Endometrium (tissue), 2 donors: ENCODE results near the gene DGAT2.
"Not testable (repeated sequence)": the region's sequence is repeated elsewhere in the genome, so short reads cannot be mapped to it uniquely, and the experiment has no call there.

Experiments used
- FAIRE-seq: peaks from 2 replicates; lab custom pipeline; 2012; peaks lifted over from hg19 to GRCh38; lab: Jason Lieb, UNC
- donor health status: control.
- donor health status: control.

DGAT2 gene, protein sequence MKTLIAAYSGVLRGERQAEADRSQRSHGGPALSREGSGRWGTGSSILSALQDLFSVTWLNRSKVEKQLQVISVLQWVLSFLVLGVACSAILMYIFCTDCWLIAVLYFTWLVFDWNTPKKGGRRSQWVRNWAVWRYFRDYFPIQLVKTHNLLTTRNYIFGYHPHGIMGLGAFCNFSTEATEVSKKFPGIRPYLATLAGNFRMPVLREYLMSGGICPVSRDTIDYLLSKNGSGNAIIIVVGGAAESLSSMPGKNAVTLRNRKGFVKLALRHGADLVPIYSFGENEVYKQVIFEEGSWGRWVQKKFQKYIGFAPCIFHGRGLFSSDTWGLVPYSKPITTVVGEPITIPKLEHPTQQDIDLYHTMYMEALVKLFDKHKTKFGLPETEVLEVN

DNA sequence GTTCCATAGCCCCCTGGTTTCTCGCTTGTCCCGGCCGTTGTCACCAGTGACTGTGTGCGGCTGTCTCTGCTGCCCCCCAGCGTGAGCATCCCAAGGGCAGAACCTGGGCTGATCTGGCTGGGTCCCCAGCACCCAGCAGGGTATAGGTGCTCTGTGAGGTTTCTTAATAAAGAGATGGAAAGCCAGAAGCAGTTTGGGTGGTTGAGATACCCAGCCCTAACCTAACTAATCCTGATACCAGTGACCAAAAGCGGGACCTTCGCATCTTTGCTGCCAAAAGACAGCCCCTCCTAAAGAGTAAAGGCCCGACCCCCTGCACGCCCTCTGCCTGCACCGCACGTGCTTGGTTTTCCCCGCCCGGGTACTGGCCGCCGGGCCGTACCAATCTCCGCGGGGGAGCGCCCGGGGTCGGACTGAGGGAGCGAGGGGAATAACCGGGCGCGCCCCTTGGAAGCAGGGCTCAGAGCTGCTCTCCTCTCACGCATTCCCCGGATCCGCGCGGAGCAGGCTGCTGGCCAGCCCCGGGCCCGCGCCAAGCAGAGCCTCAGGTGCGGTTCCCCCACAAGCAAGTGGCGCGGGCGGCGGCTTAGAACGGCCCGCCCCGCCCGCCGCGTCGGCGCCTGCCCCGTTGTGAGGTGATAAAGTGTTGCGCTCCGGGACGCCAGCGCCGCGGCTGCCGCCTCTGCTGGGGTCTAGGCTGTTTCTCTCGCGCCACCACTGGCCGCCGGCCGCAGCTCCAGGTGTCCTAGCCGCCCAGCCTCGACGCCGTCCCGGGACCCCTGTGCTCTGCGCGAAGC lies at the start of gene DGAT2:
DGAT2 (plus strand) TSS at position 667 of the 797 bp plus-strand sequence. CDS start 214 bp downstream, outside the sequence.
- FAIRE-seq = no peak

- FAIRE-seq = no peak
These were observed 49.0 kb upstream of the DGAT2 start for GRCh38 chr11:75719340-75720239.

GRCh38 chr11:75720639-75721038 lies 47.9 kb upstream of the DGAT2 start:
- FAIRE-seq = no peak

- no peak for FAIRE-seq
These were observed 46.5 kb upstream of the DGAT2 start for GRCh38 chr11:75721852-75722668.

DNA sequence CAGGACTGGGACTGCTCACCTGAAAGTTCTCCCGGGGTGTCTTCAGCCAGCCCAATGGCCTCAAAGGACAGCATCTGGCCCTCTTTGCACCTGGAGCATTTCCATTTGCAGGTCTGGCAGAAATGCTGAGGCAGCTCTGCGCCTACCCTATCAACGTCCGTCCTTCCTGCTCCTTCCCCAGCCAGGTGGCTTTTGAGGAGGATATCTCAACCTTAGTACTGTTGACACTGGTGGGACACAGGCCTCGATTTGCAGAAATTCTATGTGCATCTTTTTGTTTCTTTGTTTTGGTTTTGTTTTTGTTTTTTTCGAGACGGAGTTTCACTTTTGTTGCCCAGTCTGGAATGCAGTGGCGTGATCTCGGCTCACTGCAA lies 45.9 kb upstream of the DGAT2 start:
- no peak for FAIRE-seq

GRCh38 chr11:75725547-75726320 lies 42.8 kb upstream of the DGAT2 start:
- FAIRE-seq = no peak

GRCh38 chr11:75728992-75729391 lies 39.6 kb upstream of the DGAT2 start:
- no peak for FAIRE-seq

GRCh38 chr11:75731095-75731494 lies 37.5 kb upstream of the DGAT2 start:
- no peak for FAIRE-seq

- no peak for FAIRE-seq
These were observed 35.5 kb upstream of the DGAT2 start for GRCh38 chr11:75733071-75733430.

- FAIRE-seq = no peak
These were observed 35.0 kb upstream of the DGAT2 start for GRCh38 chr11:75733431-75734107.

DNA sequence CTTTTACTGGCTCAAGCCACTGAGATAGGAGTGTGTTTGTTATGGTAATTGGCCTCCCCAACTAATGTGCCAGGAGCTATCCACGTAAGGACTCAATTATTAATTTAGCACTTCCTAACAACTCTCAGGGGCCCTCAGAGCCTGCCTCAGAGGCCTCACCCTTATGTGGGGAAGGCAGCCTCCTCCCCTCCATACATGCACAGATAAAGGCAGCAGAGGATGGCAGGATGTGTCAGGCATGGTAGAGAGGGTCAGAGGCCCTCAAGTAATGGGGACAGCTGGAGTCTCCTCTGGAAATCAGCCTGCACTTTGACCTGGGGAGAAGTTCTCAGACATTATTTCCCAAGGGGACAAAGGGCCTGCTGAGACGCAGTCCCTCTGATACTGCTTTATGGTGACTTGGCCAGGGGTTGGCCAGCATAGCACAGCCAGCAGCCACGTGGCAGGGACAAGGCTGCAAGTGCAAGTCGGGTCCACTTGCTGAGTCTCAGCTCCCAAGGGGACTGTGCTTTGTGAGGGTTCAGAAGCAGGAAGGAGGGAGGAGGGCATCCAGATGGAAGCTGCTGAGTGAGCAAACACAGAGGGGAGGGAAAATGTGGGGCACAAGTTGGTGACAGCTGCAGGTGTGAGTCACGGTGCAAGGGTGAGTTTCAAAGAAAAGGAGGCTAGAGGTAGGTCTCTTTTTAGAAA lies 33.9 kb upstream of the DGAT2 start:
- FAIRE-seq = no peak

GRCh38 chr11:75735181-75735845 lies 33.3 kb upstream of the DGAT2 start:
- no peak for FAIRE-seq

DNA sequence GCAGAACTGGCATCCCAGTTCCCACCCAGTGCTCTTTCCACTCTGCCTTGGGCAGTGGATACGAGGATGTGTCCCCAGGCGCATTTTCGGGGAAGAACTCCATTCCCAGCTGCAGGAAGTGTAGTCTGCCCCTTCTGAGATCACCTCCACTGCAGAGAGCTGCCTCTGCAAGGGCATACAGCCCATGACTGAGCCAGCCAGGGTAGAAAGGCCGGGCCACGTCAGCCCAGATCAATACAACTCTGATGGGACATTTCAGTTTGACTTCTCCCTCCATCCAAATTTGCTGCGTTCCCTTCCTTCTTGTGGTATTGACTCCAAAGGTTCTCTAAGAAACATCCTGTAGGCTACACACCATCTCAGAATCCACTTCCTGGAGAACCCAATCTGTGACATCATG lies 31.3 kb upstream of the DGAT2 start:
- no peak for FAIRE-seq

- no peak for FAIRE-seq
These were observed 27.9 kb upstream of the DGAT2 start for GRCh38 chr11:75740681-75741080.

DNA sequence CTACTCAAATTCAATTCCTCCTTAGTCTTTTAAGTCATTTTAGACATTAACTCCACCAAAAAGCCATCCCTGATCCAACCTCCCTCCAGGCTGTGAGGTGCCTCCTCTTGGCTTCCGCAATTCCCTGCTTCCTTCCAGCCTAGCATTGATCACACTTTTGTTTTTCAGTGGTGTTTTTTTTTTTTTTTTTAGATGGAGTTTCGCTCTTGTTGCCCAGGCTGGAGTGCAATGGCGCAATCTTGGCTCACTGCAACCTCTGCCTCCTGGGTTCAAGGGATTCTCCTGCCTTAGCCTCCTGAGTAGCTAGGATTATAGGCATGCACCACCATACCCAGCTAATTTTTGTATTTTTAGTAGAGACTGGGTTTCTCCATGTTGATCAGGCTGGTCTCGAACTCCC lies 25.4 kb upstream of the DGAT2 start:
- not testable (repeated sequence) for FAIRE-seq

- FAIRE-seq = no peak
These were observed 24.6 kb upstream of the DGAT2 start for GRCh38 chr11:75743711-75744563.

DNA sequence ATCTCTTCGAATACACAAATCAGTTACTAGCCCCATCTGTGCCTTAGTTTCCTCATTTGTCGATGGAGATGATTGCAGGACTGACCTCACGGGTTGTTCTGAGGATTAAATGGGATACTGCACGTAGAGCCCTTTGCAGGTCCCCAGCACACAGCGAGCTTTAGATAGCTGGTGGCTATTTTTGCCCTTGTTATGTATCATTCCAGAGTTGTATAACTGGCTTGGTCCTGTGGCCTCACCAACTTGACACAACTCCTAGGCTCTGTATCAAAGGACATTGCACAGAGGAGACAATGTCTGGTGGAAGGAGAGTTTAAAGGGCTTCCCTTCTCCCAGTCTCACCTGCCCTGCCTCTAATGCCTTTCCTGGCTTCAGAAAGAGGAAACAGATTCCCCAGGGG lies 22.8 kb upstream of the DGAT2 start:
- FAIRE-seq = no peak

DNA sequence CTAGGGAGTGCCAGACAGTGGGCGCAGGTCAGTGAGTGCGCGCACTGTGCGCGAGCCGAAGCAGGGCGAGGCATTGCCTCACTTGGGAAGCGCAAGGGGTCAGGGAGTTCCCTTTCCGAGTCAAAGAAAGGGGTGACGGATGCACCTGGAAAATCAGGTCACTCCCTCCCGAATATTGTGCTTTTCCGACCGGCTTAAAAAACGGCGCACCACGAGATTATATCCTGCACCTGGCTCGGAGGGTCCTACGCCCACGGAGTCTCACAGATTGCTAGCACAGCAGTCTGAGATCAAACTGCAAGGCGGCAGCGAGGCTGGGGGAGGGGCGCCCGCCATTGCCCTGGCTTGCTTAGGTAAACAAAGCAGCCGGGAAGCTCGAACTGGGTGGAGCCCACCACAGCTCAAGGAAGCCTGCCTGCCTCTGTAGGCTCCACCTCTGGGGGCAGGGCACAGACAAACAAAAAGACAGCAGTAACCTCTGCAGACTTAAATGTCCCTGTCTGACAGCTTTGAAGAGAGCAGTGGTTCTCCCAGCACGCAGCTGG lies 19.8 kb upstream of the DGAT2 start:
- FAIRE-seq = not testable (repeated sequence)
